Ovary (tissue), 3 donors: ENCODE results near the gene UBE2L6.

Experiments used
- EP300 ChIP-seq: sonication (generic); formaldehyde crosslinking; IDR thresholded peaks from one replicate; pipeline ENCODE4 v1.6.1; 2017; ENCODE audit warnings: antibody characterized with exemption
- POLR2A ChIP-seq: fragments of 450-650 bp; IDR thresholded peaks from one replicate; pipeline ENCODE4 v1.6.1; 2017; ENCODE audit warnings: antibody characterized with exemption, mild to moderate bottlenecking, moderate library complexity
- TF ChIP-seq, protein P1 (sequence below), 3 donors: fragments of 450-650 bp in 2 of 3; fragments of 200-600 bp in 1 of 3; IDR thresholded peaks; one replicate each; pipeline versions ENCODE4 v1.5.1 to v1.8.0; 2016 to 2022; ENCODE audit warnings: antibody characterized with exemption in 3 of 3, mild to moderate bottlenecking in 1 of 3
- donor health status: DM: no; HTN: no; CAD: no.

DNA sequence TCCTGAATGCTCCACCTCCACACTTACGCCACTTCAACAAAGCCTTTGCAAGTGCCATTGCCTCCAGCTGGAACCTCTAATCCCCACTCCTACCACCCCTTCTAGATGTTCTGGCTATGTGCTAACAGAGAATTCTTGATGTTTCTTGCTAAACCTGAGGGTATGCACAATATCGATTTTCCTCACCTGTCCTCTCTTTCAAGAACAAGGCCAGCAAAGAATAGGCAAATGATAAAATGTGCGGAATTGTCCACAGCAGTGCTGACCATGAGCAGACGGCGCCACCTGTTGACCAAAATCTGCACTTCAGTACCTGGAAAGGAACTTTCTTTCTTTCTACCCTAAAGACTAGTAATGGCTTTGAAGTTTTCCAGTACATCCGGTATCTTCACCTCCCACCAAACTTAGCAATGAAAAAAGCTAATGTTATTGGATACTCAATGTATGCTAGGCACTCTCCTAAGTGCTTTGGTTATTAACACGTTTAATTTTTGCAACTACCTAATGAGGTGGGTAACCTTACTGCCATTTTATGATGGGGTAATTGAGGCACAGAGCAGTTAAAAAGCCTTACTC is 40.3 kb downstream of the UBE2L6 start:
- TF ChIP-seq, protein P1, sequence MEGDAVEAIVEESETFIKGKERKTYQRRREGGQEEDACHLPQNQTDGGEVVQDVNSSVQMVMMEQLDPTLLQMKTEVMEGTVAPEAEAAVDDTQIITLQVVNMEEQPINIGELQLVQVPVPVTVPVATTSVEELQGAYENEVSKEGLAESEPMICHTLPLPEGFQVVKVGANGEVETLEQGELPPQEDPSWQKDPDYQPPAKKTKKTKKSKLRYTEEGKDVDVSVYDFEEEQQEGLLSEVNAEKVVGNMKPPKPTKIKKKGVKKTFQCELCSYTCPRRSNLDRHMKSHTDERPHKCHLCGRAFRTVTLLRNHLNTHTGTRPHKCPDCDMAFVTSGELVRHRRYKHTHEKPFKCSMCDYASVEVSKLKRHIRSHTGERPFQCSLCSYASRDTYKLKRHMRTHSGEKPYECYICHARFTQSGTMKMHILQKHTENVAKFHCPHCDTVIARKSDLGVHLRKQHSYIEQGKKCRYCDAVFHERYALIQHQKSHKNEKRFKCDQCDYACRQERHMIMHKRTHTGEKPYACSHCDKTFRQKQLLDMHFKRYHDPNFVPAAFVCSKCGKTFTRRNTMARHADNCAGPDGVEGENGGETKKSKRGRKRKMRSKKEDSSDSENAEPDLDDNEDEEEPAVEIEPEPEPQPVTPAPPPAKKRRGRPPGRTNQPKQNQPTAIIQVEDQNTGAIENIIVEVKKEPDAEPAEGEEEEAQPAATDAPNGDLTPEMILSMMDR (IDR thresholded peaks at IDR 0.05) = peak; percentile 82 to 94 (median 90)
- TF ChIP-seq POLR2A (no peak), EP300 (no peak)
